SU-DHL-6 (cell line): ENCODE measurements around the gene NR2F1-AS1.

Experiments
- EZH2phosphoT487 ChIP-seq: fragments of 200-600 bp; sonication (generic), shearing (Covaris generic); conservative IDR thresholded peaks from 2 replicates; pipeline ENCODE4 v1.6.1; 2018; ENCODE audit warnings: mild to moderate bottlenecking, antibody characterized with exemption, low read length, moderate library complexity, mixed read lengths
- TF ChIP-seq, protein P1 (sequence below): fragments of 200-600 bp; sonication (generic); IDR thresholded peaks from one replicate; pipeline ENCODE4 v1.5.1; 2017; ENCODE audit warnings: antibody characterized with exemption, mild to moderate bottlenecking, low read length, moderate library complexity; ENCODE audit not compliant: insufficient read depth, poor library complexity, severe bottlenecking

DNA sequence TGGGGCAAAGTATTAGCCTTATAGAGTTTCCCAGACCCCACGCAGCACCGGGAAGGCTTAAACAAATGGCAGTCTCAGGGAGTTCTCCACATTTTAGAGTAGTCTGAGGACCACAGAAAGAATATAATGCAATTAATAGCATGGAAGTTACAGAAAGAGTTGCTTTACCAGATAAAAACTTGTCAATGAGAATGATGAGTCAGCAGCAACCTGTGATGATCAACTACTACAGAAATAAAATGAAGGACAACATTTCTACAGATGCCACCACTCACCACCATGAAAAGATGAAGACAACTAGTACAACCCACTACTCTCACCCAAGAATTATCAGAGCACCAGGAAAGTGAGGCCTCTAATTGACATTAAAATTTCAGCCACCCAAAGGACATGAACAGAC, 120.7 kb downstream of the NR2F1-AS1 start:
- TF ChIP-seq, protein P1, sequence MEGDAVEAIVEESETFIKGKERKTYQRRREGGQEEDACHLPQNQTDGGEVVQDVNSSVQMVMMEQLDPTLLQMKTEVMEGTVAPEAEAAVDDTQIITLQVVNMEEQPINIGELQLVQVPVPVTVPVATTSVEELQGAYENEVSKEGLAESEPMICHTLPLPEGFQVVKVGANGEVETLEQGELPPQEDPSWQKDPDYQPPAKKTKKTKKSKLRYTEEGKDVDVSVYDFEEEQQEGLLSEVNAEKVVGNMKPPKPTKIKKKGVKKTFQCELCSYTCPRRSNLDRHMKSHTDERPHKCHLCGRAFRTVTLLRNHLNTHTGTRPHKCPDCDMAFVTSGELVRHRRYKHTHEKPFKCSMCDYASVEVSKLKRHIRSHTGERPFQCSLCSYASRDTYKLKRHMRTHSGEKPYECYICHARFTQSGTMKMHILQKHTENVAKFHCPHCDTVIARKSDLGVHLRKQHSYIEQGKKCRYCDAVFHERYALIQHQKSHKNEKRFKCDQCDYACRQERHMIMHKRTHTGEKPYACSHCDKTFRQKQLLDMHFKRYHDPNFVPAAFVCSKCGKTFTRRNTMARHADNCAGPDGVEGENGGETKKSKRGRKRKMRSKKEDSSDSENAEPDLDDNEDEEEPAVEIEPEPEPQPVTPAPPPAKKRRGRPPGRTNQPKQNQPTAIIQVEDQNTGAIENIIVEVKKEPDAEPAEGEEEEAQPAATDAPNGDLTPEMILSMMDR, result no peak
- no peak for TF ChIP-seq EZH2phosphoT487
